Measurements from ENCODE around the gene FCRLA. TPM values are rescaled to one million over a fixed set of nuclear protein-coding genes. Genes with fewer than 3 reads are reported as not detected.
"Not testable (repeated sequence)": the region's sequence is repeated elsewhere in the genome, so short reads cannot be mapped to it uniquely, and the experiment has no call there.

FCRLA gene
- total and polyA plus RNA-seq, 7 donors = 0.10 to 0.90 (median 0.36) TPM; not detected in 2

DNA sequence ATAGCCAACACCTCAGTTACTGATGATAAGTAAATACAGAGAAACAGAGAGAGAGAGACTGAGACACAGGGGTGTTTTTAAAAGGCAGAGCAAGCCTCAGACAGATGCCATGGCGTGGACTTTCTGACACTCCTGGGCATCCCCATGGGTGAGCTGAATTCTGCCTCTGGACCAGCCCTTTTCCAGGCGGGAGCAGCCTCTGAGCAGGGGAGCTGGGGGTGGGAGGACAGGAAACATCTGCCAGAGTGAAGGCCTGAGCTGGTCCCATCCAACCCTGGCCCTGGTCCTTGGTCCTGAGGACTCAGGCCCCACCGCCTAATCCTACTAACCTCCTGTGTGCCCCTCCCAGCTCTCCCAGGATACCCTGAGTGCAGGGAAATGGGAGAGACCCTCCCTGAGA is 32.1 kb upstream of the FCRLA start:
- DNase-seq; H3K9me3 ChIP-seq; H3K27ac ChIP-seq; H3K4me1 ChIP-seq; ATAC-seq; H3K4me3 ChIP-seq; intact Hi-C loops (cut with DNase I); H3K36me3 ChIP-seq (ENCODE audit: insufficient read depth in 1 of 2, low read depth in 1 of 2); H3K27me3 ChIP-seq (ENCODE audit: insufficient read depth in 3 of 3, low read length in 2 of 3): not testable (repeated sequence)
- WGBS, 3 donors = 65 to 81% (median 71%) methylated on average over 2 to 3 of the region's 3 CpGs

DNA sequence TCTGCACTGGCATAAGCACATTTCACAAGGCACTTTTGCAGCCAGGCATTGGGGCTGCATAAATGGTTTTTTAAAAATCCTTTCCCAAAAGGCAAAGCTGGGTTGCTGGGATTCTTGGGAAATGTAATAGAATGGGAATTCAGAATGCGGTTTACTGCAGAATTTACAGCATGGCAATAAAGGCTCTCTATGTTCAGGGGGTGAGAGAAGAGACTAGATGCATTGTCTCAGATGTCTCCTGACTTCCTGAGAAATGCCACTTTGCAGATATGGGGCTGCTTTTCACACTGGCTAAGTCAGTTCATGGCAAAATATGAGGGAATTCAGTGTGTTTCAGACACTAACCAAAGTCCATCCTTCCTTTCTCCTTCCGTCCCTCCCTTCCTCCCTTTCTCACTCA is 30.6 kb upstream of the FCRLA start:
- H3K4me3 ChIP-seq = no peak overlapping the region
- ATAC-seq (no peak), DNase-seq (no peak)
- H3K27me3 ChIP-seq (ENCODE audit: insufficient read depth in 3 of 3, low read length in 2 of 3) = peaks cover 0 to 3% (median 0%) of the 10 kb centered on the region in 3 donors
- TF ChIP-seq, protein P1, sequence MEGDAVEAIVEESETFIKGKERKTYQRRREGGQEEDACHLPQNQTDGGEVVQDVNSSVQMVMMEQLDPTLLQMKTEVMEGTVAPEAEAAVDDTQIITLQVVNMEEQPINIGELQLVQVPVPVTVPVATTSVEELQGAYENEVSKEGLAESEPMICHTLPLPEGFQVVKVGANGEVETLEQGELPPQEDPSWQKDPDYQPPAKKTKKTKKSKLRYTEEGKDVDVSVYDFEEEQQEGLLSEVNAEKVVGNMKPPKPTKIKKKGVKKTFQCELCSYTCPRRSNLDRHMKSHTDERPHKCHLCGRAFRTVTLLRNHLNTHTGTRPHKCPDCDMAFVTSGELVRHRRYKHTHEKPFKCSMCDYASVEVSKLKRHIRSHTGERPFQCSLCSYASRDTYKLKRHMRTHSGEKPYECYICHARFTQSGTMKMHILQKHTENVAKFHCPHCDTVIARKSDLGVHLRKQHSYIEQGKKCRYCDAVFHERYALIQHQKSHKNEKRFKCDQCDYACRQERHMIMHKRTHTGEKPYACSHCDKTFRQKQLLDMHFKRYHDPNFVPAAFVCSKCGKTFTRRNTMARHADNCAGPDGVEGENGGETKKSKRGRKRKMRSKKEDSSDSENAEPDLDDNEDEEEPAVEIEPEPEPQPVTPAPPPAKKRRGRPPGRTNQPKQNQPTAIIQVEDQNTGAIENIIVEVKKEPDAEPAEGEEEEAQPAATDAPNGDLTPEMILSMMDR (IDR thresholded peaks at IDR 0.05) = no peak
- H3K9me3 ChIP-seq = no peaks in the 10 kb centered on the region
- intact Hi-C loops (cut with DNase I) = no loop called here
- H3K27ac ChIP-seq = no peak overlapping the region
- H3K4me1 ChIP-seq = no peaks in the 10 kb centered on the region
- H3K36me3 ChIP-seq (ENCODE audit: insufficient read depth in 1 of 2, low read depth in 1 of 2) = no peaks in the 10 kb centered on the region
- WGBS, 3 donors = 87 to 92% (median 90%) methylated on average over 2 of the region's 2 CpGs

DNA sequence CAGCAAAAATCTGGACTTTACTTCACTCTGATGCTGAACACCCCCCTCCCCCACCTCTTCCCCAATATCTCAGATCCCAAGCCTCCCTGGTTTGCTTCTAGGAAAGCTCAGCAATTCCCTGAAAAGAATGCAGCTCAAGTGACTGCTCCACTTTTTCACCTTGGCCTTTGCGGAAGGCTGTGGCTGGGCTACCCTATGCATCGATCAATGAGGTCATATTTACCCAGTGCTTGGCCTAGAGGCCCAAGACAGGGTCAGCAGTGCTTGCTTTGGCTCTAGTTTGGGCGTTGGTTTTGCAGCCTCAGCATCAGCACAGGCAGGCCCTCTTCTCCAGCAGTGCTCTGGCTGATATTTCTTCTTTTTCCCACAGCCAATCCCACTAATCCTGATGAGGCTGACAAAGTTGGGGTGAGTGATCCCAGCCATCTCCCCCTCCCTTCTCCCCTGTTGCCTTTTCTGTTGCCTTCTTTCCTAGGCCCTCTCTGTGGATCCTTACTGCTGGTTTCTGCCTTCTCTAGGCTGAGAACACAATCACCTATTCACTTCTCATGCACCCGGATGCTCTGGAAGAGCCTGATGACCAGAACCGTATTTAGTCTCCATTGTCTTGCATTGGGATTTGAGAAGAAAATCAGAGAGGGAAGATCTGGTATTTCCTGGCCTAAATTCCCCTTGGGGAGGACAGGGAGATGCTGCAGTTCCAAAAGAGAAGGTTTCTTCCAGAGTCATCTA is 29.9 kb upstream of the FCRLA start:
- 69 to 77% (median 73%) methylated on average over 5 of the region's 5 CpGs for WGBS, 3 donors
- no peaks in the 10 kb centered on the region for H3K9me3 ChIP-seq
- DNase-seq = no peak
- intact Hi-C loops (cut with DNase I) = no loop called here
- peaks cover 0 to 7% (median 0%) of the 10 kb centered on the region in 3 donors for H3K27me3 ChIP-seq (ENCODE audit: insufficient read depth in 3 of 3, low read length in 2 of 3)
- TF ChIP-seq, protein P1 (IDR thresholded peaks at IDR 0.05) = no peak
- H3K27ac ChIP-seq = no peak overlapping the region
- ATAC-seq = no peak
- H3K36me3 ChIP-seq (ENCODE audit: insufficient read depth in 1 of 2, low read depth in 1 of 2) = no peaks in the 10 kb centered on the region
- no peak overlapping the region for H3K4me3 ChIP-seq
- no peaks in the 10 kb centered on the region for H3K4me1 ChIP-seq

DNA sequence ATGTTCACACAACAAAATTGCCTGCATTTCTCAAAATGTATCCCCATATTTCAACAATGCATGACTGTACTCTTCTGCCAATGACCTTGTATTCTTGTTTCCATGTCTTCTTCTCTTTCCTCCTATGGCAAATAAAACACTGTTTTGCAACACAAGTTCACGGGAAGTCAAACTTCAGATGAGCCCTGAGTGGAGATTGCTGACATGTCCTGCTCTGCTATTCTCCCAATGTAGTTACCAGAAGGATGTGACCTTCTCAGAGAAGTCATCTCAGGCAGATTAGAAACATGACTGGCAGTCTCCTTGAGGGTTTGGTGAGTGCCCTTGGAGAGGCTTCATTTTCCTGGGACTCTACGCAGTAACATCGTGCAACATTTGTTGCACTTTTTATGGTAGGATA is 28.5 kb upstream of the FCRLA start:
- no peak overlapping the region for H3K27ac ChIP-seq

DNA sequence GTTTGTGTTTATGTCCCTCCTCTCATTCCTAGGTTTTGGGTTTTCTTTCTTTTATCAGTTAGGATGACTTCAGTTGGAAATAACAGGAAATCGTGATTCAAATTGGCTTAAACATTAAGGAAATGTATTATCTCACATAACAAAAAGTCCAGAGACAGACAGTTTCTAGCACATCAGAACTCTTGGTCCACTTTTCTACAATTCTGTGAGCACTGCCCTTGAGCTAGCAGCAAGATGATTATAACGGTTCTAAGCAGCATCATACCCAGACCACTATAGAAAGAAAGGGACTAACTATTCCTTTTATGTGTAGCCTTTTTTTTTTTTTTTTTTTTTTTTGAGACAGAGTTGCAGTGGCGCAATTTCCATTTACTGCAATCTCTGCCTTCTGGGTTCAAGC is 25.1 kb upstream of the FCRLA start:
- intact Hi-C loops (cut with DNase I) = no loop called here
- no peak for ATAC-seq
- H3K4me1 ChIP-seq = no peaks in the 10 kb centered on the region
- H3K27ac ChIP-seq = no peak overlapping the region
- H3K9me3 ChIP-seq = no peaks in the 10 kb centered on the region
- no peak overlapping the region for H3K4me3 ChIP-seq
- peaks cover 0 to 15% (median 2%) of the 10 kb centered on the region in 3 donors for H3K27me3 ChIP-seq (ENCODE audit: insufficient read depth in 3 of 3, low read length in 2 of 3)
- no peak for DNase-seq
- H3K36me3 ChIP-seq (ENCODE audit: insufficient read depth in 1 of 2, low read depth in 1 of 2) = no peaks in the 10 kb centered on the region
- TF ChIP-seq, protein P1 (IDR thresholded peaks at IDR 0.05) = no peak
- WGBS, 3 donors = 78 to 87% (median 82%) methylated on average over 3 of the region's 3 CpGs

More for the DNA sequence above, 28.5 kb upstream of the FCRLA start:
- ATAC-seq = no peak
- TF ChIP-seq, protein P1 (IDR thresholded peaks at IDR 0.05) = no peak
- H3K9me3 ChIP-seq = no peaks in the 10 kb centered on the region
- 77 to 80% (median 80%) methylated on average over 3 of the region's 3 CpGs for WGBS, 3 donors
- H3K4me1 ChIP-seq = no peaks in the 10 kb centered on the region
- H3K27me3 ChIP-seq (ENCODE audit: insufficient read depth in 3 of 3, low read length in 2 of 3) = peaks cover 0 to 11% (median 0%) of the 10 kb centered on the region in 3 donors
- no peak for DNase-seq
- intact Hi-C loops (cut with DNase I) = no loop called here
- no peaks in the 10 kb centered on the region for H3K36me3 ChIP-seq (ENCODE audit: insufficient read depth in 1 of 2, low read depth in 1 of 2)
- H3K4me3 ChIP-seq = no peak overlapping the region
